Neural crest cell (in vitro differentiated cells): ENCODE measurements around the gene CACUL1. TPM values are rescaled to one million over a fixed set of nuclear protein-coding genes. Genes with fewer than 3 reads are reported as not detected.
"Not testable (repeated sequence)": the region's sequence is repeated elsewhere in the genome, so short reads cannot be mapped to it uniquely, and the experiment has no call there.

Source experiments
- DNase-seq: peaks from one replicate; pipeline ENCODE4 v3.0.0; 2021; ENCODE audit warnings: low read depth, mixed read lengths, low spot score
- H3K27ac Mint-ChIP-seq: one replicate; pipeline ENCODE4 v1.8.0; 2021; ENCODE audit warnings: mild to moderate bottlenecking, mixed read lengths; ENCODE audit not compliant: unreplicated experiment
- H3K27me3 Mint-ChIP-seq: 2 replicates; pipeline ENCODE4 v1.8.0; 2021; ENCODE audit warnings: low read depth, mild to moderate bottlenecking, mixed read lengths
- H3K36me3 Mint-ChIP-seq: 2 replicates; pipeline ENCODE4 v1.8.0; 2021; ENCODE audit warnings: low read depth, mild to moderate bottlenecking, mixed read lengths
- H3K4me1 Mint-ChIP-seq: 2 replicates; pipeline ENCODE4 v1.8.0; 2021; ENCODE audit warnings: mixed read lengths
- H3K4me3 Mint-ChIP-seq: one replicate; pipeline ENCODE4 v1.8.0; 2021; ENCODE audit warnings: mild to moderate bottlenecking, mixed read lengths
- H3K9me3 Mint-ChIP-seq: 2 replicates; pipeline ENCODE4 v1.8.0; 2021; ENCODE audit warnings: mixed read lengths
- total RNA-seq: library from RNA; stranded (reverse); gene quantifications from 2 replicates; pipeline ENCODE4 v1.2.1, GENCODE V29; 2021
- TF ChIP-seq, protein P1 (sequence below): fragments of 200-600 bp; sonication (generic); conservative IDR thresholded peaks from 2 replicates; pipeline ENCODE4 v1.5.0; 2021; ENCODE audit warnings: antibody characterized with exemption, mild to moderate bottlenecking

CACUL1 gene
- total RNA-seq, 1 donor from 2014 or later: 45.2 TPM

DNA sequence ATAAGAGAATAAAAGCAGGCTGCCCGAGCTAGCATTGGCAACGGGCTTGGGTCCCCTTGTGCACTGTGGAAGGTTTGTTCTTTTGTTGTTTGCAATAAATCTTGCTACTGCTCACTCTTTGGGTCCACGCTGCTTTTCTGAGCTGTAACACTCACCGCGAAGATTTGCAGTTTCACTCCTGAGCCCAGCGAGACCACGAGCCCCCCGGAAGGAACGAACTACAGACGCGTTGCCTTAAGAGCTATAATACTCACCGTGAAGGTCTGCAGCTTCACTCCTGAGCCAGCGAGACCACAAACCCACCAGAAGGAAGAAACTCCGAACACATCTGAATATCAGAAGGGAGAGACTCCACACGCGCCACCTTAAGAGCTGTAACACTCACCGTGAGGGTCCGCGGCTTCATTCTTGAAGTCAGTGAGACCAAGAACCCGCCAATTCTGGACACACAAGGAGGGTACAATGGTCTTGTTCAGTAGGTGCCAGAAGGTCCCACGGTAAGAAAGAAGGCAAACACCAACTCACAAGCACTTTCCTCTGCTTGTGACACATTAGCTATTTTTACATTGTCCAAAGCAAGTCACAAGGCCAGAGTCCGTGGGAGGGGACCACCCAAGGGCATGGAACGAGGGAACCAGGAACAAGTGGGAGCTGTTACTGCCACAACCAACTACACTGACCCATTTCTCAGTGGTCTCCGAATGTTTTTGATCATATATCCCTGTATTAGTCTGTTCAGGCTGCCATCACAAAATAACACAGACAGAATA is 29.2 kb upstream of the CACUL1 start:
- Mint-ChIP-seq H3K36me3 (no peaks in the 10 kb centered on the region), H3K9me3 (no peaks in the 10 kb centered on the region)
- no peak for DNase-seq

DNA sequence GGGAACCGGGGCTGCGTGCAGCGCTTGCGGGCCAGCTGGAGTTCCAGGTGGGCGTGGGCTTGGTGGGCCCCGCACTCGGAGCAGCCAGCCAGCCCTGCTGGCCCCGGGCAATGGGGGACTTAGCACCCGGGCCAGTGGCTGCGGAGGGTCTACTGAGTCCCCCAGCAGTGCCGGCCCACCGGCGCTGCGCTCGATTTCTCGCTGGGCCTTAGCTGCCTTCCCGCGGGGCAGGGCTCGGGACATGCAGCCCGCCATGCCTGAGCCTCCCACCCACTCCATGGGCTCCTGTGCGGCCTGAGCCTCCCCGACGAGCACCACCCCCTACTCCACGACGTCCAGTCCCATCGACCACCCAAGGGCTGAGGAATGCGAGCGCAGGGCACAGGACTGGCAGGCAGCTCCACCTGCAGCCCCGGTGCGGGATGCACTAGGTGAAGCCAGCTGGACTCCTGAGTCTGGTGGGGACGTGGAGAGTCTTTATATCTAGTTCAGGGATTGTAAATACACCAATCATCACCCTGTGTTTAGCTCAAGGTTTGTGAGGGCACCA is 28.2 kb upstream of the CACUL1 start:
- not testable (repeated sequence) for H3K9me3 Mint-ChIP-seq, H3K4me3 Mint-ChIP-seq, DNase-seq, H3K36me3 Mint-ChIP-seq, H3K27me3 Mint-ChIP-seq, H3K27ac Mint-ChIP-seq, H3K4me1 Mint-ChIP-seq

More for the DNA sequence above, 29.2 kb upstream of the CACUL1 start:
- Mint-ChIP-seq H3K27me3 (peaks cover 5% of the 10 kb centered on the region), H3K4me1 (no peaks in the 10 kb centered on the region), H3K27ac (no peak overlapping the region), H3K4me3 (no peak overlapping the region)
- TF ChIP-seq, protein P1, sequence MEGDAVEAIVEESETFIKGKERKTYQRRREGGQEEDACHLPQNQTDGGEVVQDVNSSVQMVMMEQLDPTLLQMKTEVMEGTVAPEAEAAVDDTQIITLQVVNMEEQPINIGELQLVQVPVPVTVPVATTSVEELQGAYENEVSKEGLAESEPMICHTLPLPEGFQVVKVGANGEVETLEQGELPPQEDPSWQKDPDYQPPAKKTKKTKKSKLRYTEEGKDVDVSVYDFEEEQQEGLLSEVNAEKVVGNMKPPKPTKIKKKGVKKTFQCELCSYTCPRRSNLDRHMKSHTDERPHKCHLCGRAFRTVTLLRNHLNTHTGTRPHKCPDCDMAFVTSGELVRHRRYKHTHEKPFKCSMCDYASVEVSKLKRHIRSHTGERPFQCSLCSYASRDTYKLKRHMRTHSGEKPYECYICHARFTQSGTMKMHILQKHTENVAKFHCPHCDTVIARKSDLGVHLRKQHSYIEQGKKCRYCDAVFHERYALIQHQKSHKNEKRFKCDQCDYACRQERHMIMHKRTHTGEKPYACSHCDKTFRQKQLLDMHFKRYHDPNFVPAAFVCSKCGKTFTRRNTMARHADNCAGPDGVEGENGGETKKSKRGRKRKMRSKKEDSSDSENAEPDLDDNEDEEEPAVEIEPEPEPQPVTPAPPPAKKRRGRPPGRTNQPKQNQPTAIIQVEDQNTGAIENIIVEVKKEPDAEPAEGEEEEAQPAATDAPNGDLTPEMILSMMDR: no peak

DNA sequence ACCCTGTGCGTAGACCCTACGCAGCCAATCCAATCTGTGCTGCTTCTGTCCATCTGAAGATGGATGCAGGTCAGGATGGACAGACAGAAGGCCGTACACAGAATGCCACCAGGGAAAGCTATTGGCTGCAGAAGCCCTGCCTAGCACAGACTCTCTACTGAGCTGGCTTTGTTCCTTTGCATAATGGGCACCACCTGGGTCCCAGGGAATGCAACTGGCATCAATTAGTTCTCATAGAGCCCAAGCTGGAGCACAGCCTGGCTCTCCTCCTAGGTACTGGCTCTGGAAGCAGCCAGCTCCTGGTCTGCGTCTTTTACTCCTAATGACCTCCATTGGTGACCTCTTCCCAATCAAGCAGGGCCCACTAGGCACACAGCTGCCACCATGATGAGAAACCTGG is 26.8 kb upstream of the CACUL1 start:
- Mint-ChIP-seq H3K4me1 (no peaks in the 10 kb centered on the region), H3K27ac (no peak overlapping the region), H3K36me3 (no peaks in the 10 kb centered on the region), H3K27me3 (no peaks in the 10 kb centered on the region), H3K9me3 (peaks cover 4% of the 10 kb centered on the region), H3K4me3 (no peak overlapping the region)
- TF ChIP-seq, protein P1: no peak
- no peak for DNase-seq

DNA sequence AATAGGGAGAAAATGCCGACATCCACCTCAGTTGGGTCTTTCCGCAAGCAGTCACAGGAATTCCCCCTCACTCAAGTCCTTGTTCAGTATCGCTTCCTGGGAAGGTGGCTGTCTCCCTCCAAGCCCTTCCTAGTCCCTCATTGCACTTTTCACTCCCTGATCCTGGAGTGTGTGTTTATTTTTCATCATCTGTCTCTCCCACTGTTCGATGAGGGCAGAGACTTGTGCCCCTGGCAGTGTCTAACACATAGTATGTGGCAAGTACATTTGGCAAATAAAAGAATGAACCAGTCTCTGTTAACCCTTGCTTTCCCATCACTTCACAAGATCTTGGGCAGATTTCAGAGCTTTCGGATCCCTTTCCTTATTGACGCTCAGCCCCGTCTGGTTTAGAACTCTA is 24.0 kb upstream of the CACUL1 start:
- Mint-ChIP-seq H3K27ac (no peak overlapping the region), H3K36me3 (no peaks in the 10 kb centered on the region), H3K9me3 (peaks cover 7% of the 10 kb centered on the region), H3K27me3 (no peaks in the 10 kb centered on the region), H3K4me3 (no peak overlapping the region), H3K4me1 (no peaks in the 10 kb centered on the region)
- DNase-seq: no peak
- TF ChIP-seq, protein P1: no peak

DNA sequence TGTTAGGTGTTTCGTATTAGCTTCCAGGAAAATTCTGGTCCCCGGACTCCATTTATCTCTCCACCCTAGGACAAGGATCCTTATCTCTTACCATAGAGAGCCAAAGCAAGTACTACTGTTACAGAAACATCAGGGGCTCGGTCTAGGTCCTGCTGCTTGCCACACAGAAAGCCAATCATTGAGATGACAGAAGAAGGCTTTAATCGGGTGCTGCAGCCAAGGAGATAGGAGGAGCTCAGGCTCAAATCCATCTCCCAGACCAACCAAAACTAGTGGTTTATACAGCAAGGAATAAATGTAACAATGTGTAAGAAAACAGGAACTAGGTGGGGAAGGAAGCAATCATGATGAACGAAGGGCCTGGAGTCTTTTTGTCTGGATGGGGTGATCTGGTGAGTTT is 22.2 kb upstream of the CACUL1 start:
- Mint-ChIP-seq H3K4me1 (no peaks in the 10 kb centered on the region), H3K4me3 (no peak overlapping the region), H3K36me3 (no peaks in the 10 kb centered on the region), H3K27ac (no peak overlapping the region), H3K27me3 (peaks cover 2% of the 10 kb centered on the region), H3K9me3 (peaks cover 7% of the 10 kb centered on the region)
- no peak for DNase-seq
- TF ChIP-seq, protein P1: no peak

DNA sequence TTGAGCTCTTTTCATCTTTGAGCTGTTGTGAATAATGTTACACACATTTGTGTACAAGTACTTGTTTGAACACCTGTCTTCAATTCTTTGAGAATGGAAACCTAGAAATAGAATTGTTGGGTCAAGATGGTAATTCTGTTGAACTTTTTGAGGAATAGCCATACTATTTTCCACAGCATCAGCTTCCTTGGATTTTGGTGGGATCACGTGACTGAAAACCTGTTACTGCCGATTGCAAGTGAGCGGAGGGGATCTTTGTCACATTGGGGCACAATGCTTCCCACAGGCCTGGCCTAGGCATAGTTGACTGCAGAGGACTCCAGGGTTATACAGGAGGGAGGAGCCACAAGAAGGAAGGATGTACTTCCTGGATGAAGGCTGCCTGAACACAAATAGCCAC is 21.3 kb upstream of the CACUL1 start:
- TF ChIP-seq, protein P1: no peak
- Mint-ChIP-seq H3K27me3 (peaks cover 7% of the 10 kb centered on the region), H3K4me3 (no peak overlapping the region), H3K36me3 (no peaks in the 10 kb centered on the region), H3K9me3 (peaks cover 7% of the 10 kb centered on the region), H3K4me1 (no peaks in the 10 kb centered on the region), H3K27ac (no peak overlapping the region)
- DNase-seq: no peak
